ENCODE data around the gene GLB1L2.
"Not testable (repeated sequence)": the region's sequence is repeated elsewhere in the genome, so short reads cannot be mapped to it uniquely, and the experiment has no call there.

Gene GLB1L2

DNA sequence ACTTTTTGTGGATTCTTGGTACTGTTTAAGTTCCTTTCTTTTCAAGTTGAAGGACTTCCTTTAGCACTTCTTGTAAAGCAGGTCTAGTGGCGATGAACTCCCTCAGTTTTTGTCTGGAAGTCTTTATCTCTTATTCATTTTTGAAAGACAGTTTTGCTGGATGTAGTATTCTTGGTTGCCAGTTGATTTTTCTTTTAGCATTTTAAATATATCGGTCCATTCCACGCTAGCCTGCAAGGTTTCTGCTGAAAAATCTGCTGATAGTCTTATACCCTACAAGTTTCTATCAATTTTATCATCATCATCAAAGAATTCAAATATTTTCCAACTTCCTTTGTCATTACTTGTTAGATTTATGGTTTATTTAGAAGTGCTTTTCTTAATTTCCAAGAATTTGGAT, 14.7 kb upstream of the GLB1L2 start:
- no peak overlapping the region for H3K27ac ChIP-seq
- no peak for DNase-seq (ENCODE audit: low read depth, low spot score)

DNA sequence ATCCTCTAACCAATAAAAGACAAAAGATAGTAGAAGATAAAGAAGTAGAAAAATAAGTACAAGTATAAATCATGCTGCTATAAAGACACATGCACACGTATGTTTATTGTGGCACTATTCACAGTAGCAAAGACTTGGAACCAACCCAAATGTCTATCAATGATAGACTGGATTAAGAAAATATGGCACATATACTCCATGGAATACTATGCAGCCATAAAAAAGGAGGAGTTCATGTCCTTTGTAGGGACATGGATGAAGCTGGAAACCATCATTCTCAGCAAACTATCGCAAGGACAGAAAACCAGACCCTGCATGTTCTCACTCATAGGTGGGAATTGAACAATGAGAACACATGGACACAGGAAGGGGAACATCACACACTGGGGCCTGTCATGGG, 10.4 kb upstream of the GLB1L2 start:
- H3K27ac ChIP-seq; DNase-seq (ENCODE audit: low read depth, low spot score): not testable (repeated sequence)

DNA sequence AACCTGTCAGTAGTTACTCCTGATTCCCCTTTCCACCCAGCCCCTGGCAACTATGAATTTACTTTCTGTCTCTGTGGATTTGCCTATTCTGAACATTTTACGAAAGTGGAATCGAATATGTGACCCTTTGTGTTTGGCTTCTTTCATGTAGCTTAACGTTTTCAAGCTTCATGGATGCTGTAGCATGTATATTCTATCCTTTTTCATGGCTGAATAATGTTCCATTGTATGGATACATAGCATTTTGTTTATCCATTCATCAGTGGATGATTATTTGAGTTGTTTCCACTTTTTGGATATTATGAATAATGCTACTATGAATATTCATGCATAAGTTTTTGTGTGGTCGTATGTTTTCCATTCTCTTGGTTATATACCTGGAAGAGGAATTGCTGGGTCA, 9.2 kb upstream of the GLB1L2 start:
- H3K27ac ChIP-seq, result no peak overlapping the region
- DNase-seq (ENCODE audit: low read depth, low spot score), result no peak

DNA sequence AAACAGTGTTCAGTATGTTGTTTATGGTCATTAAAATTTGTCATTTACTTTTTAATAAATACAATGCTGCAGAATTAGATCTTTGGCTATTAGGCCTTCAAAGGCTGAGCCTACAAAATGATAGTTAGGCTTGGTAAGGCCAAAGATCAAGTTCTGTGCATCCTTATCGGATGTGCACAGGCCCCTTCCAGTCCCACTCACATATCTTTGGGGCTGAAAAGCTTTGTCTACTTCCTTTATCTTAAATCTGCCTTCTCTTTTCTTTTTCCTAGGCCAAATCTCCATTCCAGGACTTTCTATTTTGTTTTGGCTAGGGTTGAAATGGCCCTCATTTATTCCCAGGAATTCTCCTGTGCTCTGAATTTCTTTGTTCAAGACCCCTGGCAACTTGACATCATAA, 3.4 kb upstream of the GLB1L2 start:
- H3K27ac ChIP-seq, result no peak overlapping the region
- DNase-seq (ENCODE audit: low read depth, low spot score), result no peak

DNA sequence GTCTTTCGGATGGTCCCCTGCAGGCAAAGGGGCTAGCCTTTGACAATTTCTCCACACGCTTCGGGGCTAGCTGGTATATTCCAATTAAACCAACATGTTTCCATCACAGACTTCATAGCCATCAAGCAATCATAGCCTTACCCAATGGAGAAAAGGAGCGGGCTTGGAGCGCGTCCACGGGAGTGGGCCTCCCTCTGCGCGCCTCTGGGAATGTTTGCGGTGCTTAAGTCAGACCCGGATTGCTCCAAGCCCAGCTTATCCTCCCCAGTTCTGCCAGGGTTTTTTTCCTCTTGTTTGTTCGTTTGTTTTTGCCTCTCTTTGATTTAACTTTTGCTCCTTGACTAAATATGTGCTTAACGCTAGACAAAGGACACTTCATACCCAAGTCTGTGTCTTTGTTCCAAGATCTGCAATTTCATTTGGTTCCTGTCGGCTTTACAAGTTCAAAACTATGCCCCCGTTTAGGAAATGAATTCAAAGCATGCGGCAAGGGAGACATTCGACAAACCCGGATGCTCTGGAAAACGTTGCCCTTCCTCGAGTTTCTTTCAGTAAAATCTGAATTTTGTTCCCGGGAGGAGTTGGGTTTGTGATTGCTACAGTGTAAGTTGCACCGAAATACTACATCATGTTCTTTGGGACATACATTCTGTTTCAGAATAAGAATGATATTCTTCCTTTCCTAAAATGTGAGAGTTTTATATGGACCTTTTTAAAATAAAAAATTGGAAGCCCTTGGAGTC, 1.0 kb upstream of the GLB1L2 start:
- DNase-seq (ENCODE audit: low read depth, low spot score), result no peak

DNA sequence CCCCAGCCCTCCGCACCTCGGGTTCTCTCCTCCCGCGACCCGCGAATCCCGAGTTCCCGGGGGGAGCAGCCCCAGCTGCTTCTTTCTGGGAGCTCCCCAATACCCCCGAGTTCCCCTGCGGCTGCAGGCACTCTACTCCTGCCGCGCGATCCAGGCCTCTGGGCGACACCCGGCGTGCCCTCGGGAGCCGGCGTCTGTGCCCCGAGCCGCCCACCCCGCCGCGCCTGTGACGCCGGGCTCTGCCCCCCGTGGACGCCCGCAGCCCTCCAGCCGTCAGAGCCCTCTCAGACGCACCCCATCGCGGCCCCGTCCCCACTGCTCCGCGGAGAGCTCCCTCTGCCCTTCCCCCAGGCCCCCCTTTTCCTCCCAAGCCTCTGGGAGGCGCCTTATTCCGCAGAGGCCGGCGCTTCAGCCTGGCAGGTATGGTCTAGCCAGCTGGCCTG, 422 bp downstream of the GLB1L2 start:
- no peak overlapping the region for H3K27ac ChIP-seq
- no peak for DNase-seq (ENCODE audit: low read depth, low spot score)

More for the DNA sequence above, 1.0 kb upstream of the GLB1L2 start:
- H3K27ac ChIP-seq, result no peak overlapping the region

DNA sequence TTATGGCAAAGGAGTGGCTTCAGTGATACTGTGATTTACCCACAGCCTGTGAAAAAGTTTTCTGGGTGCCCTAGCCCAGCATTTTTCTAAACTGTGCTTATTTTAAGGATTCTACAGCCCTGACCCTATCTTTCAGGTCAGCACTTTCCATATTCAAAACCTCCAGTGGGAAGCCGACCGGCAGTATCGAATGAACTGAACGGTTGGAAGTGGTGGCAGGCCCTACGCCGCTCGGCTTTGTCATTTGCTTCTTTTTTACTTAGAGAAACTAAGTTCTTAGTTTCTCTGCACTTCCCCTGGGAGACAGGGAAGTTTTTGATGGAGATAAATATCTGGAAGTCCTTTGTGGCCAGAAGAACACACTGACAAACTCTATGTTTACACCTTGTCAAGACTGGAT, 994 bp downstream of the GLB1L2 start:
- H3K27ac ChIP-seq, result no peak overlapping the region
- DNase-seq (ENCODE audit: low read depth, low spot score), result no peak

DNA sequence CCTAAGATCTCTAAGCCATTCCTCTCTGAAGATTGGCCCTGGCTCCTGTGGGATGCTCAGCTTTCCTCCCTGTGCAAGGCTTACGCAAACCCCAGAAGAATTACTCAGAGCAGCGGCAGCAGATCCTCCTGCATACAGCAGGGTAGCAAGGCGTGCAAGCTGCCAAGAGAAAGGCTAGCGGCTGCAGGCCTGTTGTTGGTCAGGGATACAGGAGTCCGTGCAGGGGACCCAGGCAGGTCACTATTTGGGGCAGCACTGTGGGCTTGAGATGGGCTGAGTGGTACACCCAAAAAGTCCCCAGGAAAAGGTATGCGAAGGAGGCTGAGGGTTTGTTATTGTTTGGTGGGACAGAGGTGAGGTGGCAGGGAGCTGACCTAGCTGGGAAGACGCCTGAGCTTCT, 1.5 kb downstream of the GLB1L2 start:
- no peak for DNase-seq (ENCODE audit: low read depth, low spot score)
- no peak overlapping the region for H3K27ac ChIP-seq

DNA sequence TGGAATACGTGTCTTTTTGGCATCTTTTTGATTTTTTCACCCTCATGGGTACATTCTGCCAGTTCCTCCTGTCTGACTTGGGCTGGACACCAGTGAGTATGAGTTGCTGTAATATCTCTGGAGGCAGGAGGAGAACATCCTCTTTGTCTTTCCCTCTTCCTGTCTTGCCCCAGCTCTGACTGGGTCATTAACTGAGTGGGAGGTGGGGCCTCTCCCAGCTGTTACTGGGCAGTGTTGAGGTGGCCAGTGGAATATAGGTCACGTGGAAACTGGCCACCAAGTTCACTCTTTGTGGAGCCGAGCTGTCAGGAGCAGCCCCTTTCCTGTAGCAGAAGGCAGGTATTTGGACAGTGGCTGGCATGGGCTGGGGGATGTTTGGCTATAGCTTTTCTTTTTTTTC, 2.2 kb downstream of the GLB1L2 start:
- H3K27ac ChIP-seq, result no peak overlapping the region
- DNase-seq (ENCODE audit: low read depth, low spot score), result no peak

DNA sequence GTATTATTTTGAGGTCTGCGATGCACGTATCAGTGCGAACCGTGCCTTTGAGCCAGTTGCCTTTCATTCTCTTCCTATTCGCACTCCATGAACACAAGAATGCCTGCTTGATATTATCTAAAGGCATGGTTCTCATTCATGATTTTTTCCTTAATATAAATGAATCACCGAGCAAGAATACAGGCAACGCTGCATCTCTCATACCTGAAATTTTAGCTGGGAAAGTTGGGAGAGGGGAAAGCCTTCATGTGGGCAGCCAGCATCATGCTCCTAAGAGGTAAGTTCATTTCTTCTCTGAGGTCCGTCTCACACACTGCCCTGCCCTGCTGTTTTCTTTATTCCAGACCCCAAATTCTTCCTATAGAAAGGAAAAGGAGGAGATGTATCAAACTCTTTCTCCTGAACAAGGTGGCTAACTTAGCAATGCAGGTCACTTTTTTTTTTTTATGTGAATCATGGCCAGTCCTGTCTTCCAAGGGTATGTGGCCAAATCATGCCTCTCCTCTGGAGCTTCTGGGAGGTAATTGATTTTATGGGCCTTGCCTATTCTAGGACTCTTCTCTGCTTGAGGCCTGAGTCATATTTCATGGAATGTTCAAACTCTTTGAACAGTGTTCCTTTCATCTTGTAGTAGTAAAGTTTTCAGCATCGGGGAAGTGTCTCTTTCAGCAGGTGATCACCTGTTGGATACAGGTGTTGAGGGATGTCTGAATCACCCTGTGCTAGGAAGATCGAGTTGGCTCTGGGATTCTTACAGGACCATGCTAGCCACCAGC, 3.2 kb downstream of the GLB1L2 start:
- no peak for DNase-seq (ENCODE audit: low read depth, low spot score)
- H3K27ac ChIP-seq, result no peak overlapping the region

DNA sequence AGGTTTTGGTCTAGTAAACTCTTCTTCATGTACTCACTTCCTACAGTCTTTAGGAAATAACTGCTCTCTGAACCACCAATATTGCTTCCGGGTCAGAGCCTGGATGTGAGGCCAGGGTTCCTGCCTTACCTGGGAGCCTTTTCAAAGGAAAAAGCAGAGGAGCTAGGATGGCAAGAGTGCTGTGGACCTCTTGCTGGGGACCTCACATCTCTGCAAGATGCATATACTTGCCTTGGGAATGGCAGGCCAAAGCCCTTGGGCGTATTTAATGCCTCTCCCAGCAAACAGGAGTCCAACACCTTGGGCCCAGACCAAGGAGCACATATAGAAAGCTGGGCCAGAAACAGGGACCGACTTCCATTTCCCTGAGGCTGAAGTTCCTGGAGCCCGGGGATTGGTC, 5.3 kb downstream of the GLB1L2 start:
- no peak overlapping the region for H3K27ac ChIP-seq
- DNase-seq (ENCODE audit: low read depth, low spot score), result no peak

DNA sequence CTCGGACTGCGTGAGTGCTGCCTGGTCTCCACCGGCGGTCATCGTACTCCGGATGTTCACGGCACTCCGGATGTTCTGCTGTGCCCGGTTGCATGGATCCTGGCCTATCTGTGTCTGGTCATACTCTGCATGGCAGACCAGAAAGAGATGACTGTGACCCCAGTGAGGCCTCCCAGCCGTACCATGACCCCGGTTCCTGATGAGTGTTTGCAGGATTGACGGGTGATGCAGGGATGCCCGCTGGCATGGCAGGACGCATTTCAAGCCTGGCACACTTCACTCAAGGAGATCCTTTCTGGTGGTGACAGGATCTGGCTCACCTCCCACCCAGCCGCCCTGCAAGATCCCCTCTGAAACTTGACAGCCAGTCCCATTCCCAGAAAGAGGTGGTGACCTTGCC, 6.3 kb downstream of the GLB1L2 start:
- no peak for DNase-seq (ENCODE audit: low read depth, low spot score)
- no peak overlapping the region for H3K27ac ChIP-seq

DNA sequence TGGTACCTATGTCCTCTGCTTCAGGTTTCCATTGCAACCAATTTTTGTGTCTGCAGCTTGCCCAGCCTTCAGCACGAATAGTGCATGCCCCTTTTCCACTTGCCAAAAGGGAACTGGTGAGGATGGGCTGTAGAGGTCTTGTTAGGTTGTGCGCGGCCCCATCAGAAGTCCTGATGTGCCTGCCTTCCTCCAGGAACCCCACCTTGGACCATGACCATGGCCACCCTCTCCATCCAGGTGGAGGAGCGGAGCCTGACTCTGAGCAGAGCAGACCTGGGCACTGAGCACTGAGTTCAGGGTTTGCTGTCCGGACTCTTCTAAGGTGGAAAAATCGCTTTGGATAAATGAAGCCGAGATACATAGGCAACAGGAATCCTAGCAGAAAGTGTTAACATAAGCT, 6.9 kb downstream of the GLB1L2 start:
- H3K27ac ChIP-seq, result no peak overlapping the region
- no peak for DNase-seq (ENCODE audit: low read depth, low spot score)

DNA sequence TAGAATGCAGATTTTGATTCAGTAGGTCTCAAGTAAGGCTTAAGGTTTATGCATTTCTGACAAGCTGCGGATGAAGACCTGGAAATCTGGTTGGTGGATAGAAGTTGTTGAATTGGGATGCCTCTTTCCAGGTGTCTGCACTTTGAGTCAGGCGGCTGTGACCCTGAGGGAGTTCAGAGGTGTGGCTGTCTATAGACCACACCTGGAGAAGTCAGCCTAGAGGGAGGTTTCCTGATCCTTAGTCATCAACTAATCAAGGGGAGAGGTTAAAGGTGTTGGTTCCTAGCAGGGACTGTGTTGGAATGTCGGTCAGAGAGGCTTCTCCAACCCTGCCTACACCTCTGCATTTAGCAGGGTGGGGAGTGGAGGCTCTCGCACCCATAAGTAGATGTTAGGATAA, 8.0 kb downstream of the GLB1L2 start:
- no peak for DNase-seq (ENCODE audit: low read depth, low spot score)
- H3K27ac ChIP-seq, result no peak overlapping the region

DNA sequence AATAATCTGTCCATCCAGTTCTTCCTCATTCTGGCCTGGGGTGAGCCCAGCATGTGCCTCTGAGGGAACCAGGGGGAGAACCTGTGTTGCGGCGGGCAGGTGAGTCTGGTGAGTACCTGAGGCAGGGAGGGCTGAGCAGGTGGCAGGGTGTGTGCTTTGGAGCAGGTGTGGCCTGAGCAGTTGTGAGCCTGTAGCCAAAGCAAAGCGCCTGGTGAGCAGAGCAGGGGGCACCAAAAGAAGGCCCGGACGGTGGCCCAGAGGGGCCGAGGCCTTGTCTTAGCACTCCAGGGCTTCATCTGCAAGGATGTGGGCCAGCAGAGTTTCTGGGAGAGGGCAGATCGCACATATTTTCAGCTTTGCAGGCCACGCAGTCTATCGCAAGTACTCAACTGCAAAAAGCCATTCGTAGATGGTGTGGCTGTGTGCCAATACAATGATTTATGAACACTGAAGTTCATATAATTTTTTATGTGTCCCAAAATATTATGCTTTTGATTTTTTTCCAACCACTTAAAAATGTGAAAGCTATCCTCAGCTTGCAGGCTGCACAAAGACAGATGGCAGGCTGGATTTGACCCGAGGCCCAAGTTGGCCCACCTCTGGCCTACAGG, 8.7 kb downstream of the GLB1L2 start:
- no peak overlapping the region for H3K27ac ChIP-seq
- DNase-seq (ENCODE audit: low read depth, low spot score), result no peak

DNA sequence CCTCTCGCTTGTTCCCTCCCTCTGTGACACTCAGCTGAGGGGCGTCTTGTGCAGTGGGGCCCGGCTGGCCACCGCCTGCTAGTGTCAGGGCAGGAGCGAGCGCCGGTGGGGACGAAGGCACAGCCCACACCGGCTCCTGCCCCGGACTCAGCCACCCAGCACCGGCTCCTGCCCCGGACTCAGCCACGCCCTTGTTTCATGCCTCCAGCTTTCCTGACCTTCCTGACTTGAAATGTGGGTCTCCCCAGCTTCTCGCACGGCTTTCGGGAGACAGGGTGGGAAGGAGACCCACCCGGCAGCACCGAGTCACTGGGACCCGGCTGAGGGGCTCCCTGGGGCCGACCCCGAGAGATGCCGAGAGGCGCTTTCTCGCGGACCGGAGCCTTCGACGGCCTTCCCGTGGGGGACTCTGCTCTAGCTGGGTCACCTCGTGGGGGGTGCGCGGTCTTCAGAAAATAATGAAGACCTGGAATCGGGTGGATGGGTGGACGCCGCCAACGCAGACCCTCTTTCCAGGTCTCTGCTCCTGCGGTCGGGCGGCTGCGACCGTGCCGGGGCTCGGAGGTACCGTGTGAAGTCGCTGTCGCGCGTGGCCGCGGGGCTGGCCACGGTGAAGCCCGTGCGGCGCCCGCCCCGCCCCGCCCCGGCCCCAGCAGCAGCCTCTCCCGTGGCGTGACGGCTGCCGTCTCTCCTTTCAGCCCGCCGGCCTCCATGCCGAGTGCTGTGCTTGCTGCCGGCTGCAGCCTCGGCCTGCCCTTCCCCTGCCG, 10.2 kb downstream of the GLB1L2 start:
- no peak overlapping the region for H3K27ac ChIP-seq
- DNase-seq (ENCODE audit: low read depth, low spot score), result no peak

DNA sequence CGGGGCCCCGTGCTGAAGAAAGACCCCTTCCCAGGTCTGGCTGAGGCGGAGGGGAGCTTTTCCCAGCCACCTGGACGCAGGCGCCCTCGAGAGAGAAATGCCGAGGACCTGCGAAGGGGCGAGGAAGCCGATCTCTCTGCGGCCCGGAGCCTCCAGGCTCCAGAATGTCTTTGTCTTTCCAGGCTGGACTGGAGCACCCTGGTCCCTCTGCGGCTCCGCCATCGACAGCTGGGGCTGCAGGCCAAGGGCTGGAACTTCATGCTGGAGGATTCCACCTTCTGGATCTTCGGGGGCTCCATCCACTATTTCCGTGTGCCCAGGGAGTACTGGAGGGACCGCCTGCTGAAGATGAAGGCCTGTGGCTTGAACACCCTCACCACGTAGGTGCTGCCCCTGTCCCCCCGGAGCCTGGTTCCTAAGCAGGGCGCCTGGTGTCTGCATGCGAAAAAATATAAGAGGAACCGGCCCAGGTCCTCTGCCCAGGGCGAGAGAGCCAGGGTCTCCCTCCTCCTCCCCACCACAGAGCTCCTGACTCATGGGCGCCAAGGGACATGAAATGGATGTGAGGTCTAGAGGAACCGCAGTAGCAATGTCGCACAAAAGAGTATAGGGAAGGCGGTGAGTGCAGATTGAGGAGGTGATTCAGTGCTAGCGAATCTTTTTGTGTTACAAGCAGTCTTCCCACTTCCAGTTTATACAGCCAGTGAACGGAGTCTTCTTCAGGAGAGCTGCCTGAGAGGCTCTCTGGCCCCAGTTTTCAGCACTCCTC, 11.0 kb downstream of the GLB1L2 start:
- H3K27ac ChIP-seq, result no peak overlapping the region
- no peak for DNase-seq (ENCODE audit: low read depth, low spot score)

DNA sequence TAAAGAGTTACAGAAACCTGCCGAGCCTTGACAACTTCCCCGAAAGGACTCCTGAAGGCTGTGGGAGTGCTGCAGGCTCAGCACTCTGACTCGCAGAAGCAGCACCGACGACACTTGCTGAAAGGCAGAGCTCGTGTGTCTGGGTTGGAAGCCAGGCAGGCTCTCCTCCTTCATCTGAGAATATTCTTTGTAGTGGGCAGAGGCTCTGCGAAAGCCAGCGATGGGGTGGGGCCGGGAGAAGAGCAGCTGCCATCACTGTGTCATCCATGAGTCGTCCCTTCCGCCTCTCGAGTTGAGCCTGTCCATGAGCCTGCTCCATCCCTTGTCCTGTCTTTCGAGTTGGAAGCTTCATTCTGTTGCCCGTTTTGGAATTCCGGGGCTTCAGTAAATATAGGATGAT, 11.9 kb downstream of the GLB1L2 start:
- H3K27ac ChIP-seq, result no peak overlapping the region
- DNase-seq (ENCODE audit: low read depth, low spot score), result no peak

DNA sequence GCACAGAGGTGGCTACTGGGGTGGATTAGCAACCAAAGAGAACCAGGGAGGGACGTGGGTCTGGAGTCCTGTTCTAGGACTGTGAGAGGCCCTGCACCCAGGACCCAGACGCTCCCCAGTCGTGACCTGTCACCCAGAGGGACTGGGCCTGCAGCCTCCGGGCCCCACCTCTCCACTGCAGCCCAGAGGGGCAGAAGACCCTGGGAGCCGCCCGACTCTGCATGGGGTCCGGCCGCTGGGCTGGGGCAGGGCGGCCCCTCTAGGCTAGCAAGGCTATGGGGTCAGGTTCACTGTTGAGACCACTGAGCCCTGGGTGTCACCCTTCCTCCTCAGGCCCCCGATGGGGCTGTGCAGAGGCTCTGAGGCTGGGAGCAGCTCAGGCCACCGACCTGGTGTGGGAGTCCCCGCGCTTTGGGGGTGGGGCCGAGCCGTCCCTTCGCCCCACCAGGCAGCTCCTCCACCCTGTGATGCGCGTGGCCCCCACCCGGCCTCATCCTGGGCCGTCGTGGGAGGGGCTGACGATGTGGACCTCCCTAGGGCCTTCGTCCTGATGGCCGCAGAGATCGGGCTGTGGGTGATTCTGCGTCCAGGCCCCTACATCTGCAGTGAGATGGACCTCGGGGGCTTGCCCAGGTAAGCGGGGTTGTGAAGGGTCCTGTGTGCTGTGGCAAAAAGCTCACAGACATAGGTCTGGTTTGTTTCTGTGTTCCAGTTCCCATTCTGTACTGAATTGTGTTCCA, 12.9 kb downstream of the GLB1L2 start:
- not testable (repeated sequence) for H3K27ac ChIP-seq; DNase-seq (ENCODE audit: low read depth, low spot score)
